Measurements from ENCODE around the gene MIER2.

GRCh38 chr19:326871-327270 is 17.7 kb downstream of the MIER2 start:
- TF ChIP-seq JUNB (IDR thresholded peaks at IDR 0.05) (no peak), MYC (IDR thresholded peaks at IDR 0.05; ENCODE audit: borderline replicate concordance, low read length) (no peak), JUN (IDR thresholded peaks at IDR 0.05) (no peak), CTCF (IDR thresholded peaks at IDR 0.05) (no peak)

Data from A549 (cell line).